Hematopoietic multipotent progenitor cell treated with erythropoietin and hydrocortisone succinate and interleukin-3 and kit ligand, for 6 days (in vitro differentiated cells): ENCODE measurements around the gene SPRR1A.

Experiments used
- DNase-seq: peaks from one replicate; pipeline ENCODE4 v3.0.0-alpha.2; 2015

SPRR1A gene

GRCh38 chr1:153032677-153033308 lies 48.9 kb downstream of the SPRR1A start:
- peak; percentile 46 for DNase-seq

DNA sequence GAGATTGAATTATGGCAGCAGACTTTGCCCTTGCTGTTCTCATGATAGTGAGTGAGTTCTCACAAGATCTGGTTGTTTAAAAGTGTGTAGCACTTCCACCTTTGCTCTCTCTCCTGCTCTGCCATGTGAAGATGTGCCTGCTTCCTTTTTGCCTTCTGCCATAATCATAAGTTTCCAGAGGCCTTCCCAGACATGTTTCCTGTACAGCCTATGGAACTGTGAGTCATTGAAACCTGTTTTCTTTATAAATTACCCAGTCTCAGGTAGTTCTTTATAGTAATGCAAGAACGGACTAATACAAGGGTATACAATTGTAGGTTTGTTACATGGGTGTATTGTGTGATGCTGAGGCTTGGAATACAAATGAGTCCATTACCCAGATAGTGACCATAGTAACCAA lies 51.3 kb downstream of the SPRR1A start:
- DNase-seq = no peak
